HepG2 (cell line): ENCODE data around the gene SARS2. TPM values are rescaled to one million over a fixed set of nuclear protein-coding genes. Genes with fewer than 3 reads are reported as not detected.

Source experiments
- ELF4 ChIP-seq: sonication (generic); formaldehyde crosslinking; IDR thresholded peaks from 2 replicates; pipeline ENCODE4 v1.5.0; 2020; ENCODE audit warnings: missing genetic modification reagents, mild to moderate bottlenecking, moderate library complexity, borderline replicate concordance
- FOXK1 ChIP-seq: sonication (generic); formaldehyde crosslinking; IDR thresholded peaks from 2 replicates; pipeline ENCODE4 v1.4.0; 2020; ENCODE audit warnings: low read depth, missing genetic modification reagents, borderline replicate concordance
- GLI4 ChIP-seq: sonication (generic); formaldehyde crosslinking; IDR thresholded peaks from 2 replicates; pipeline ENCODE4 v1.5.1; 2020; ENCODE audit warnings: missing genetic modification reagents, mild to moderate bottlenecking, moderate library complexity, borderline replicate concordance
- HCFC1 ChIP-seq: fragments of 150-350 bp; IDR thresholded peaks from 2 replicates; pipeline ENCODE4 v1.6.1; 2014; ENCODE audit warnings: low read depth, low read length
- KDM2A ChIP-seq: sonication (generic); formaldehyde crosslinking; IDR thresholded peaks from 2 replicates; pipeline ENCODE4 v1.4.0; 2020; ENCODE audit warnings: low read depth, missing genetic modification reagents, borderline replicate concordance
- PRPF4 ChIP-seq: fragments of 200-400 bp; formaldehyde crosslinking; IDR thresholded peaks from 2 replicates; pipeline ENCODE4 v1.6.1; 2016; ENCODE audit warnings: low read length, low read depth; ENCODE audit not compliant: poor library complexity, severe bottlenecking
- RFXAP ChIP-seq: sonication (generic); formaldehyde crosslinking; IDR thresholded peaks from 2 replicates; pipeline ENCODE4 v1.4.0; 2020; ENCODE audit warnings: missing genetic modification reagents, borderline replicate concordance
- RORA ChIP-seq: sonication (generic); formaldehyde crosslinking; IDR thresholded peaks from 2 replicates; pipeline ENCODE4 v1.5.0; 2020; ENCODE audit warnings: mild to moderate bottlenecking, missing genetic modification reagents, moderate library complexity
- ZNF138 ChIP-seq: sonication (generic); formaldehyde crosslinking; IDR thresholded peaks from 2 replicates; pipeline ENCODE4 v1.5.0; 2020; ENCODE audit warnings: mild to moderate bottlenecking, low read depth, missing genetic modification reagents
- ZNF260 ChIP-seq: sonication (generic); formaldehyde crosslinking; IDR thresholded peaks from 2 replicates; pipeline ENCODE4 v1.4.0; 2020; ENCODE audit warnings: missing genetic modification reagents, low read depth, mild to moderate bottlenecking, borderline replicate concordance
- ZNF576 ChIP-seq: sonication (generic); formaldehyde crosslinking; IDR thresholded peaks from 2 replicates; pipeline ENCODE4 v1.4.0; 2020; ENCODE audit warnings: mild to moderate bottlenecking, missing genetic modification reagents
- ZNF598 ChIP-seq: sonication (generic); formaldehyde crosslinking; IDR thresholded peaks from 2 replicates; pipeline ENCODE4 v1.5.1; 2020; ENCODE audit warnings: mild to moderate bottlenecking, missing genetic modification reagents, borderline replicate concordance
- ZNF678 ChIP-seq: sonication (generic); formaldehyde crosslinking; IDR thresholded peaks from 2 replicates; pipeline ENCODE4 v1.4.0; 2020; ENCODE audit warnings: mild to moderate bottlenecking, missing genetic modification reagents
- ZNF687 ChIP-seq: sonication (generic); formaldehyde crosslinking; IDR thresholded peaks from 2 replicates; pipeline ENCODE4 v1.5.1; 2020; ENCODE audit warnings: mild to moderate bottlenecking, missing genetic modification reagents, moderate library complexity
- polyA plus RNA-seq, 8 experiments: library from polyadenylated mRNA; depleted of rRNA in 3 of 8; stranded (reverse) in 7 of 8; unstranded in 1 of 8; fragments of >200 nt; fragmentation: Illumina TruSeq in 4 of 8; extraction: Trizol in 4 of 8; gene quantifications; 2 replicates each; pipeline versions ENCODE4 v1.2.1 to v1.2.3, GENCODE V29; 2011 to 2016; ENCODE audit warnings: low read depth in 4 of 8, missing spikeins in 1 of 8, mixed read lengths in 1 of 8; ENCODE audit not compliant: insufficient read depth in 1 of 8
- total RNA-seq, 5 experiments: library from RNA; depleted of rRNA; stranded (reverse); fragments of >200 nt; fragmentation: Illumina TruSeq; extraction: Trizol; gene quantifications; 2 replicates each; pipeline ENCODE4 v1.2.3, GENCODE V29; 2016; ENCODE audit warnings: low read depth in 1 of 5
- TF ChIP-seq, protein P1 (sequence below): sonication (generic); formaldehyde crosslinking; IDR thresholded peaks from 2 replicates; pipeline ENCODE4 v1.4.0; 2020; ENCODE audit warnings: missing genetic modification reagents
- TF ChIP-seq, protein P2 (sequence below): fragments of 450-650 bp; IDR thresholded peaks from 2 replicates; pipeline ENCODE4 v1.6.1; 2016
- TF ChIP-seq, protein P3 (sequence below): sonication (generic); formaldehyde crosslinking; IDR thresholded peaks from 2 replicates; pipeline ENCODE4 v1.4.0; 2020; ENCODE audit warnings: mild to moderate bottlenecking, missing genetic modification reagents

SARS2 gene
- total and polyA plus RNA-seq, 2 of the 13 experiments (the other 11 are each of a cell fraction or from before 2014, with no cell fraction given): 40.0 to 48.6 TPM

DNA sequence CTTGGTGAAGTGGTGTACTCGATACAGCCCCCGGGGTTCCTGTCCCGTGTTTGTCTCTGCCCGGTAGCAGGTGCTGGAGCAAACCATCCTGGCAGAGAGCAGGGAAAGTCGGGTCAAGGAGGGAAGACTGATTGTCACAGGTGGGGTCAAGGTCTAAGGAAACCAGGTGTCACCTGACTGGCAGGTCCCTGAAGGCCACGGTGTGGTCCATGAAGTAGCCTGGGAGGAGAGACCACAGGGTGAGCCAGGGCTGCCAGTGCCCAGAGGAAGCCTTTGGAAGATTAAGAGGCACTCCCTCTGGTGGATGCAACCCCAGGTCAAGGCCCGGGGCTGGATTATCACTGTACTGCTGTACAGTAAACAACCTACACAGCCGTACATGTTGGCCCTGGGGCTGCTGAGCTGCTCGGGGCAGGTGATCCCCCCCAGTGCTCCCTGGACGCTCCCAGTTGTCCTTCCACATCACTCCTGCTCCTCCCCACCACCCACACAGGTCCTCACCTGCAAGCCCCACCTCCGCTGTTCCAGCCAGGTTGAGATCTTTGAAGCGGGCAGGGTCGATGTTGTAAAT, 12.6 kb downstream of the SARS2 start (continued):
- no peak for TF ChIP-seq KDM2A
- peak; percentile 58 for TF ChIP-seq ZNF687
- no peak for TF ChIP-seq ZNF138 (CRISPR knock-in tag)
- no peak for TF ChIP-seq PRPF4
- TF ChIP-seq, protein P1, sequence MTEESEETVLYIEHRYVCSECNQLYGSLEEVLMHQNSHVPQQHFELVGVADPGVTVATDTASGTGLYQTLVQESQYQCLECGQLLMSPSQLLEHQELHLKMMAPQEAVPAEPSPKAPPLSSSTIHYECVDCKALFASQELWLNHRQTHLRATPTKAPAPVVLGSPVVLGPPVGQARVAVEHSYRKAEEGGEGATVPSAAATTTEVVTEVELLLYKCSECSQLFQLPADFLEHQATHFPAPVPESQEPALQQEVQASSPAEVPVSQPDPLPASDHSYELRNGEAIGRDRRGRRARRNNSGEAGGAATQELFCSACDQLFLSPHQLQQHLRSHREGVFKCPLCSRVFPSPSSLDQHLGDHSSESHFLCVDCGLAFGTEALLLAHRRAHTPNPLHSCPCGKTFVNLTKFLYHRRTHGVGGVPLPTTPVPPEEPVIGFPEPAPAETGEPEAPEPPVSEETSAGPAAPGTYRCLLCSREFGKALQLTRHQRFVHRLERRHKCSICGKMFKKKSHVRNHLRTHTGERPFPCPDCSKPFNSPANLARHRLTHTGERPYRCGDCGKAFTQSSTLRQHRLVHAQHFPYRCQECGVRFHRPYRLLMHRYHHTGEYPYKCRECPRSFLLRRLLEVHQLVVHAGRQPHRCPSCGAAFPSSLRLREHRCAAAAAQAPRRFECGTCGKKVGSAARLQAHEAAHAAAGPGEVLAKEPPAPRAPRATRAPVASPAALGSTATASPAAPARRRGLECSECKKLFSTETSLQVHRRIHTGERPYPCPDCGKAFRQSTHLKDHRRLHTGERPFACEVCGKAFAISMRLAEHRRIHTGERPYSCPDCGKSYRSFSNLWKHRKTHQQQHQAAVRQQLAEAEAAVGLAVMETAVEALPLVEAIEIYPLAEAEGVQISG (CRISPR knock-in tag): peak; percentile 44; the same call in 1 of the 2 replicates
- no peak for TF ChIP-seq FOXK1 (CRISPR knock-in tag)
- no peak for TF ChIP-seq ZNF678 (CRISPR knock-in tag)
- TF ChIP-seq, protein P2, sequence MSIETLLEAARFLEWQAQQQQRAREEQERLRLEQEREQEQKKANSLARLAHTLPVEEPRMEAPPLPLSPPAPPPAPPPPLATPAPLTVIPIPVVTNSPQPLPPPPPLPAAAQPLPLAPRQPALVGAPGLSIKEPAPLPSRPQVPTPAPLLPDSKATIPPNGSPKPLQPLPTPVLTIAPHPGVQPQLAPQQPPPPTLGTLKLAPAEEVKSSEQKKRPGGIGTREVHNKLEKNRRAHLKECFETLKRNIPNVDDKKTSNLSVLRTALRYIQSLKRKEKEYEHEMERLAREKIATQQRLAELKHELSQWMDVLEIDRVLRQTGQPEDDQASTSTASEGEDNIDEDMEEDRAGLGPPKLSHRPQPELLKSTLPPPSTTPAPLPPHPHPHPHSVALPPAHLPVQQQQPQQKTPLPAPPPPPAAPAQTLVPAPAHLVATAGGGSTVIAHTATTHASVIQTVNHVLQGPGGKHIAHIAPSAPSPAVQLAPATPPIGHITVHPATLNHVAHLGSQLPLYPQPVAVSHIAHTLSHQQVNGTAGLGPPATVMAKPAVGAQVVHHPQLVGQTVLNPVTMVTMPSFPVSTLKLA: no peak
- TF ChIP-seq GLI4: no peak
- TF ChIP-seq ZNF598 (CRISPR knock-in tag): no peak
- TF ChIP-seq RORA: no peak
- TF ChIP-seq ZNF260 (CRISPR knock-in tag): no peak
- TF ChIP-seq ELF4 (CRISPR knock-in tag): no peak
- TF ChIP-seq ZNF576 (CRISPR knock-in tag): no peak
- TF ChIP-seq RFXAP (CRISPR knock-in tag): 0 out of 2 replicates have a peak, but pooled peaks have one; percentile 30
- no peak for TF ChIP-seq HCFC1
- TF ChIP-seq, protein P3, sequence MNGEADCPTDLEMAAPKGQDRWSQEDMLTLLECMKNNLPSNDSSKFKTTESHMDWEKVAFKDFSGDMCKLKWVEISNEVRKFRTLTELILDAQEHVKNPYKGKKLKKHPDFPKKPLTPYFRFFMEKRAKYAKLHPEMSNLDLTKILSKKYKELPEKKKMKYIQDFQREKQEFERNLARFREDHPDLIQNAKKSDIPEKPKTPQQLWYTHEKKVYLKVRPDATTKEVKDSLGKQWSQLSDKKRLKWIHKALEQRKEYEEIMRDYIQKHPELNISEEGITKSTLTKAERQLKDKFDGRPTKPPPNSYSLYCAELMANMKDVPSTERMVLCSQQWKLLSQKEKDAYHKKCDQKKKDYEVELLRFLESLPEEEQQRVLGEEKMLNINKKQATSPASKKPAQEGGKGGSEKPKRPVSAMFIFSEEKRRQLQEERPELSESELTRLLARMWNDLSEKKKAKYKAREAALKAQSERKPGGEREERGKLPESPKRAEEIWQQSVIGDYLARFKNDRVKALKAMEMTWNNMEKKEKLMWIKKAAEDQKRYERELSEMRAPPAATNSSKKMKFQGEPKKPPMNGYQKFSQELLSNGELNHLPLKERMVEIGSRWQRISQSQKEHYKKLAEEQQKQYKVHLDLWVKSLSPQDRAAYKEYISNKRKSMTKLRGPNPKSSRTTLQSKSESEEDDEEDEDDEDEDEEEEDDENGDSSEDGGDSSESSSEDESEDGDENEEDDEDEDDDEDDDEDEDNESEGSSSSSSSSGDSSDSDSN: no peak
